OCI-M2 (cell line): ENCODE measurements around the gene GAREM1.

Experiments used
- DNase-seq: peaks from one replicate; lab custom pipeline; 2025; ENCODE audit not compliant: unreplicated experiment; lab: John Stamatoyannopoulos, UW

GAREM1 gene

DNA sequence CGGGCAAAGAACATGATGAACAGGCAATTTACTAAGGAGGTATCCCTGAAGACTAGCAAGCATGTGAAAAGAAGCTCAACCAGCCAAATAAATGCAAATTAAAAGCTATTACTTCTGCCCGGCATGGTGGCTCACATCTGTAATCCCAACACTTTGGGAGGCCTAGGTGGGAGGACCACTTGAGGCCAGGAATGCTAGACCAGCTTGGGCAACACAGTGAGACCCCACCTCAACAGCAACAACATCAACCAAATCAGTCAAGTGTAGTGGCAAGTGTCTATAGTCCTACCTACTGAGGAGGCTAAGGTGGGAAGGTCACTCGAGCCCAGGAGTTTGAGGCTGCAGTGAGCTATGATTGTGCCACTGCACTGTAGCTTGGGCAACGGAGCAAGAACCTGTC is 141.7 kb downstream of the GAREM1 start:
- DNase-seq: no peak

- DNase-seq: no peak
These were observed 142.3 kb downstream of the GAREM1 start for GRCh38 chr18:32328379-32328778.

DNA sequence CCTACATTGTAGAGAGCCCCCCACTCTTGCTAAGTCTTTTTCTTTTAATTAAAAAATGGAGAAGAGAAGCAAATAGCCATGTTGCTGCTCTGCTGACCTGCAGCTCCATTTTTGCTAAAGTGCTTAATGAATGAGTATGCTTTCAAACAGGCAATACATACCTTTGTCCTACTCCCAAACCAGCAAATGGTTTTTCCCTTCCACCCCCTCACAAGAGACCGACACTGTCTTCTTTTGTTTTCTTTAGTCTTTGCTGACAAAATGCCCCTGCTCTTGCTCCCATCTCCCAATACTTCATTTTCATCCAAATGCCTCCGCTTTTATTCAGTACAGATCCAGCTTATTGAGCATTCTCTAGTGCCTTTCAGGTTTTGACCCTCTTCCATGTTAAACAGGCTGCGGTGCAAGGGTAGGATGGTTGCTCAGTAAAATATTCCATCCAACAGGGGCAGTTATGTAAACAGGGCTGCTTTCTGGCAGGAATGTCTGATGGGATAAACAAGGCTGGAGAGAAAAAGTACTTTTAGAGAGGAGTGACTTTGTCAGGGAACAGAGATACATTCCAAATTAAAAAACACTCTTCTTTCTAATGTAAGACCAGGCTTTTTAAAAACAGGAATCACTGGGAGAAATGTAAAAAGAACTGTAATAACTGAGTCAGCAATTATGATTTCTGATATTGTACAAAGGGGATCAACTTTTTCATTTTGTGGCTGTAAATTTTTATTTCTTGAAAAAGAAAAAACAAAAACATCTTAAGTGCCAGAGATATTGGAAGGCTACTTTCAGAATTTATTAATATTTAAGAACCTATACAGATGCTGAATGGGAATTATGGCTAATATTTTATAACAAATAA is 144.0 kb downstream of the GAREM1 start:
- DNase-seq: no peak

DNA sequence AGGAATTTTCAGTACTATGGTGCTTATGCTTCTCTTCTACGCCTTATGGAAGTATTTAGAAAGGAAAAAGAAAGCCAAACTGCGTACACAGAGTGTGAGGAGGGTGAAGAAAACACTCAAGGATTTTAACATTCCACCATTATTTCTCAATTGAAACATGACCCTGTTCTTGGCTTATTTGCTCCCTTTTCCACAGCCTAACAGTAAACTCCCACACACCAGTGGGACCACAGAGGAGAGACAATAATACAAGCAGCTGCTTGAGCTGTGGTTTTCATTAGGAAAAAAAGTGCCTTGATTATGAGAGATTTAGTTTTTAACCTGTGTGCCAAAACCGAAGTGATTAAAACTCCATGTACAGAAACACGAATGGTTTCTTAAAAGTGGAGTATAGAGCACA is 146.5 kb downstream of the GAREM1 start:
- no peak for DNase-seq

DNA sequence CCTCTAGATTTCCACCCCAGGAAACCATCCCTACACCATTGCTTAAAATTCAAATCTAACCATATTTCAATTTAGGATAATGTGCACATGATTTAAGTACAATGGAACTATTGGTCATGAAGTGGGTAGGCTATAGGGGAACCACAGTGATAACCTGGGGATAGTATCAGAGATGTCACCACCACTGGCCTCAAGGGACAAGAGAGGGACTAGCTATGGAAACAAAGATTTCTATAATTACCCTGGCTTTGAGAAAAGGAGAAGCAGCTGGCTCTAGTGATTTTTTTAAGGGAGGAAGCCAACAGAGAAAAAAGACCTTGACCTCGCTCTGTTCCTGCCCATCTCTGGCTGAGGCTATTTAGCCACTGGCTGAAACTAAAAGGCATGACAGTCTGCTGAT is 148.9 kb downstream of the GAREM1 start:
- no peak for DNase-seq

GRCh38 chr18:32319084-32319483 is 151.6 kb downstream of the GAREM1 start:
- DNase-seq: no peak

DNA sequence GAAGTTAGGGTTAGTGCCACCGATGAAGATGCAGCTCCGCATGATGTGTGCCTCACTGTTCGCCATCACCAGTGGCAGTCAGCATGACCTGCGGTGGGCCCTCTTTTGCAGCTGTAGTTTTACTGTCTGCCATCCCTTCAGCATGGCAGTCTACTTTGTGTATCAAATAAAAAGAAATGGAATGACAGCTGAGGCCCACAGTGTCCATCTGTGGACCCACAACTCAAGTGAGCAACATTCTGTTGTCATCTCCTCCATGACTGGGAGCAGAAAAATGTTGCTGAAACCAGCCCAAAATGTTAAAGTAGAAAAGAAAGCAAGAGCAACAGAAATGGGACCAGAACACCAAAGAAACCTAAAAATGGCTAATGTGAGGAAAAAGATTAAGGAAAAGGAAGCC is 152.1 kb downstream of the GAREM1 start:
- no peak for DNase-seq

GRCh38 chr18:32317651-32318050 is 153.0 kb downstream of the GAREM1 start:
- no peak for DNase-seq

DNA sequence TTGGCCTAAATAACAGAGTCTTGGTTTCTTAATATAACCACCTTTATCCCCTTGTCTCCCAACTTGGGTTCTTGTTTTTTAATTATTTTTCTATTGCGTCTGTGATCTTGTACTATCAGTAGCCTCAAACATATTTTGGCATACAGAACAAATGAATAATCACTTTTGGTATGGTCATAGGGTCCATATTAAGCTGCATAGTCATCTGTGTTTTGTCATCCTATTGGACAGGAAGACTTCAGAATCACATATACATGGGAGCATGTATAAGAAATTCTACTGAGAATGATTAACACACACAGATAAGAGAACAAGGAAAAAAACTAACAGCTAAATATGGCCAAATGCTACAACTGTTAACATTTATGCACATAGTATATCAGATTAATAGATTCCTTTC is 154.8 kb downstream of the GAREM1 start:
- DNase-seq: no peak

- DNase-seq: no peak
These were observed 159.9 kb downstream of the GAREM1 start for GRCh38 chr18:32310774-32311173.

DNA sequence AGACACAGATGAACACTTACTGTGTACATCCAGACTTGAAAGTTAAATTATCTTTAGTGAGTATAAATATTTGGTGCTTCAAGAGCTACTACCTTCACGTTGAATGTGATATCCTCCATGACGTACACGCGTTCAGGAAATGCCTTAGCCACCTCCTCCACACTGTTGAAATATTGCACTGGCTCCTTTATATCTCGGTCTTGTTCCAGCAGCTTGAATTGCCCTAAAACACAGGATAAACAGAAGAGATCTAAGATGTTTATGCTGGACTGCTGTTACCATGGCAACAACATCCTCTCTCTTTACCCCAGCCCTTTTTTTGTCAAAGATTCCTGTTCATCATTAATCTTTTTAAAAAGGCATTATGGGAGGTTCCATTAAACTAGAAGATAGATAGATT is 160.6 kb downstream of the GAREM1 start:
- DNase-seq: no peak

- no peak for DNase-seq
These were observed 162.1 kb downstream of the GAREM1 start for GRCh38 chr18:32308493-32309120.

GRCh38 chr18:32303400-32303799 is 167.3 kb downstream of the GAREM1 start:
- DNase-seq: no peak

- no peak for DNase-seq
These were observed 167.9 kb downstream of the GAREM1 start for GRCh38 chr18:32302806-32303205.

GRCh38 chr18:32301976-32302743 is 168.5 kb downstream of the GAREM1 start:
- DNase-seq: no peak

- no peak for DNase-seq
These were observed 169.3 kb downstream of the GAREM1 start for GRCh38 chr18:32301361-32301760.

DNA sequence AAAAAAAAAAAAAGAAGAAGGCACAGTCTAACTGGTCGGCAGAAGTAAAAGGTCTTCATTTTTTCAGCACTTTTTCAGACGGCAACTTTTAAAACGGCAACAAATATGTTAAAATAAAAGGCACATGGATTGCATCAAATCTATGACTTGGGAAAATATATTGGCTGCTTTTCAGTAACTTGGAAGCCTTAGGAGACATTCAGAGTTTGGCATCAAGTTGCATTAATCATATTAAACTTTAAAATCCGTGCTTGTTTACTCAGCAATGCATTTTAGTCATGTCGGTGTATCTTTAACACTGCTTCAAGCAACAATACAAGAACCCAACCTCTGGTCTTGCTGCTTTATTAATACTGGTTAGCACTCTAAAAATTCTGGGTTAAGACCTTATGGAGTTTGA is 169.8 kb downstream of the GAREM1 start:
- DNase-seq: no peak

DNA sequence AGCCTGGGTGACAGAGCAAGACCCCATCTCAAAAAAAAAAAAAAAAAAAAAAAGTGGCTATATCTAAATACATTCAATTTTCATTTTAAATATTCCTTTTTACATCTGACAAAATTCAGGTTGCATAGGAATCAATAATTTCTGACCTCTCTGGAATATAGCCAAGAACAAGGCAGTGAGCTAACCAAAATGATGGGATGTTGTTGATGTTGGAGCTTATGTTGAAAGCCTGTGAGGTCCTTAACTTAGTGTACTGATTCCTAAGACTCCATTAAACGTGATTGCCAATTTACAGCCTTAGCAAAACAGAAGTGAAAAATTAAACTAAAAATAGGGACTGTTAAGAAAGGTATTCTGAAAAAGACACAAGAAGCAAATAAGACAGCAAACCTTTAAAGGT is 171.2 kb downstream of the GAREM1 start:
- DNase-seq: no peak

GRCh38 chr18:32298171-32298667 is 172.5 kb downstream of the GAREM1 start:
- DNase-seq: no peak

DNA sequence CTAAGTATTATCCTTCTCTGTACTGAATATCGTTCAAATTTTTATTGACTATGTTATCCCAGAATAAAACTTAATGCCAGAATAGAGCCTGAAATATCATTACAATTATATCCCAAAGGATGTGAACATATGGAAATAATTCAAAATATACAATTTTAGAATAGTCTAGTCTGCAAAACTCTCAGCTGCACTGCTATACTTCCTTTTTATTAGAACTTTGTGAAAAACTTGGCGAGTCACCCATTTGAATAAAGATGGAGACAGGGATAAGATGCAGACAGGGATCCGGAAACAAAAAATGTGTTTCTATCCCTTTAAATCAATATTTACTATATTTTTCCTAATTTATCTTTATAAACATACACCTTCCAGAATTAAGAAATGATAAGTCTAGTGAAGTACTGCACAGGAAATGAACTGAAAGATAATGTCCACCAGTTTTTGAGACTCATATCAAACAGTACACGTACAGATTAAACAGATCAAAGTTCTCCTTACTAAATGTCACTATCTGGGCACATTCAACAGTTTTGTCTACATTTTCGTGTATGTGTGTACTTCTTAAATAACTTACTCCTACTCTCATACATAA is 173.0 kb downstream of the GAREM1 start:
- no peak for DNase-seq

- no peak for DNase-seq
These were observed 173.8 kb downstream of the GAREM1 start for GRCh38 chr18:32296851-32297250.
